SK-N-MC (cell line): ENCODE results near the gene FH.

Source experiments
- EZH2 ChIP-seq: fragments of 200-600 bp; sonication (generic); IDR thresholded peaks from one replicate; pipeline ENCODE4 v1.6.1; 2017; ENCODE audit warnings: antibody characterized with exemption
- FOXP2 ChIP-seq: optimal IDR thresholded peaks from 2 replicates; pipeline ENCODE3; 2011; ENCODE audit warnings: mild to moderate bottlenecking, moderate library complexity; ENCODE audit not compliant: insufficient read depth; ENCODE audit errors: extremely low read length, control extremely low read depth
- POLR2AphosphoS5 ChIP-seq: IDR thresholded peaks from 2 replicates; pipeline ENCODE4 v1.6.1; 2012; ENCODE audit warnings: mild to moderate bottlenecking, low read depth, low read length, borderline replicate concordance

- TF ChIP-seq POLR2AphosphoS5 (no peak), EZH2 (no peak), FOXP2 (no peak)
Observed at GRCh38 chr1:241548008-241548407, 28.5 kb upstream of the FH start.
